CD4-positive, CD25-positive, alpha-beta regulatory T cell (primary cell): ENCODE results near the gene RBFOX1. TPM values are rescaled to one million over a fixed set of nuclear protein-coding genes. Genes with fewer than 3 reads are reported as not detected.

Experiments
- ATAC-seq, 2 donors: fragments of 150-1000 bp; cut with Tn5 transposase; one replicate each; pipeline ENCODE4 v1.10.0; 2021; ENCODE audit warnings: low read depth in 2 of 2, moderate number of reproducible peaks in 2 of 2, moderate library complexity in 1 of 2
- DNase-seq, 3 donors: peaks; one replicate each; pipeline versions ENCODE4 v3.0.0 to v3.0.0-alpha.2; 2012 to 2022; ENCODE audit warnings: mixed read lengths in 1 of 3
- H3K27ac ChIP-seq: one replicate; pipeline ENCODE4 v1.7.0; 2013; ENCODE audit warnings: mild to moderate bottlenecking, low read length; ENCODE audit not compliant: insufficient read depth, poor library complexity, severe bottlenecking
- H3K27me3 ChIP-seq: one replicate; pipeline ENCODE4 v1.7.0; 2013; ENCODE audit warnings: low read length; ENCODE audit not compliant: control insufficient read depth, insufficient read depth
- H3K36me3 ChIP-seq: one replicate; pipeline ENCODE4 v1.7.0; 2013; ENCODE audit warnings: mild to moderate bottlenecking, low read length, moderate library complexity; ENCODE audit not compliant: control insufficient read depth, insufficient read depth
- H3K4me1 ChIP-seq: 2 replicates; pipeline ENCODE4 v1.7.0; 2013; ENCODE audit warnings: mild to moderate bottlenecking, low read length; ENCODE audit not compliant: insufficient read depth, control insufficient read depth, poor library complexity, severe bottlenecking
- H3K4me3 ChIP-seq: one replicate; pipeline ENCODE4 v1.7.0; 2013; ENCODE audit warnings: low read depth, mild to moderate bottlenecking, low read length, moderate library complexity
- H3K9me3 ChIP-seq, 2 experiments: 1 replicate in 1 of 2; 2 replicates in 1 of 2; pipeline ENCODE4 v1.7.0; 2013; ENCODE audit warnings: low read length in 2 of 2, mild to moderate bottlenecking in 1 of 2, moderate library complexity in 1 of 2; ENCODE audit not compliant: control insufficient read depth in 2 of 2
- H3K27ac Mint-ChIP-seq, 3 donors: one replicate each; pipeline ENCODE4 v1.8.0; 2020 to 2022; ENCODE audit warnings: mild to moderate bottlenecking in 3 of 3, mixed read lengths in 3 of 3, moderate library complexity in 2 of 3
- H3K27me3 Mint-ChIP-seq: one replicate; pipeline ENCODE4 v1.8.0; 2022; ENCODE audit warnings: mild to moderate bottlenecking, mixed read lengths
- H3K36me3 Mint-ChIP-seq: one replicate; pipeline ENCODE4 v1.8.0; 2020; ENCODE audit warnings: mixed read lengths
- H3K4me1 Mint-ChIP-seq, 4 donors: one replicate each; pipeline ENCODE4 v1.8.0; 2020 to 2022; ENCODE audit warnings: mixed read lengths in 4 of 4, mild to moderate bottlenecking in 1 of 4
- H3K4me3 Mint-ChIP-seq, 4 donors: one replicate each; pipeline ENCODE4 v1.8.0; 2020 to 2022; ENCODE audit warnings: mild to moderate bottlenecking in 4 of 4, mixed read lengths in 4 of 4, moderate library complexity in 3 of 4
- H3K9me3 Mint-ChIP-seq, 7 donors: one replicate each; pipeline ENCODE4 v1.8.0; 2020 to 2022; ENCODE audit warnings: mixed read lengths in 7 of 7, mild to moderate bottlenecking in 3 of 7, moderate library complexity in 2 of 7
- polyA plus RNA-seq, 4 donors: library from polyadenylated mRNA; unstranded; fragments of 300-500 nt; fragmentation: Illumina TruSeq; gene quantifications; one replicate each; pipeline ENCODE4 v1.2.3, GENCODE V29; 2021
- total RNA-seq: library from RNA; stranded (reverse); gene quantifications from one replicate; pipeline ENCODE4 v1.2.3, GENCODE V29; 2022

The RBFOX1 gene
- total and polyA plus RNA-seq, 5 donors from 2014 or later = not detected

- Histone ChIP-seq H3K4me1 (no peaks in the 10 kb centered on the region), H3K27me3 (no peaks in the 10 kb centered on the region), H3K9me3 (no peaks in the 10 kb centered on the region), H3K27ac (no peak overlapping the region), H3K36me3 (no peaks in the 10 kb centered on the region), H3K4me3 (no peak overlapping the region)
- no peak overlapping the region for H3K27ac Mint-ChIP-seq
- peaks cover 0 to 27% (median 11%) of the 10 kb centered on the region in 7 donors for H3K9me3 Mint-ChIP-seq
- H3K27me3 Mint-ChIP-seq = no peaks in the 10 kb centered on the region
- H3K4me3 Mint-ChIP-seq = no peak overlapping the region
- H3K4me1 Mint-ChIP-seq = no peaks in the 10 kb centered on the region
- no peak for DNase-seq
- ATAC-seq = no peak
- no peaks in the 10 kb centered on the region for H3K36me3 Mint-ChIP-seq
Observed at GRCh38 chr16:7421578-7421977, 88.9 kb downstream of the RBFOX1 start.

- H3K27ac ChIP-seq = no peak overlapping the region
- H3K4me3 ChIP-seq = no peak overlapping the region
- no peaks in the 10 kb centered on the region for H3K4me1 ChIP-seq
- Mint-ChIP-seq H3K4me1 (no peaks in the 10 kb centered on the region), H3K27me3 (no peaks in the 10 kb centered on the region), H3K36me3 (no peaks in the 10 kb centered on the region), H3K4me3 (no peak overlapping the region), H3K9me3 (peaks cover 0 to 31% (median 11%) of the 10 kb centered on the region in 7 donors), H3K27ac (no peak overlapping the region)
- no peaks in the 10 kb centered on the region for H3K36me3 ChIP-seq
- no peaks in the 10 kb centered on the region for H3K9me3 ChIP-seq
- no peaks in the 10 kb centered on the region for H3K27me3 ChIP-seq
- DNase-seq = no peak
- ATAC-seq = no peak
Observed at GRCh38 chr16:7422036-7422888, 89.6 kb downstream of the RBFOX1 start.

GRCh38 chr16:7423434-7424044 is 90.9 kb downstream of the RBFOX1 start:
- no peak overlapping the region for H3K4me3 ChIP-seq
- no peaks in the 10 kb centered on the region for H3K4me1 ChIP-seq
- Mint-ChIP-seq H3K4me3 (no peak overlapping the region), H3K9me3 (peaks cover 0 to 29% (median 9%) of the 10 kb centered on the region in 7 donors), H3K27ac (no peak overlapping the region), H3K36me3 (no peaks in the 10 kb centered on the region), H3K4me1 (no peaks in the 10 kb centered on the region), H3K27me3 (no peaks in the 10 kb centered on the region)
- H3K27ac ChIP-seq = no peak overlapping the region
- no peaks in the 10 kb centered on the region for H3K27me3 ChIP-seq
- H3K9me3 ChIP-seq = no peaks in the 10 kb centered on the region
- ATAC-seq (no peak), DNase-seq (no peak)
- no peaks in the 10 kb centered on the region for H3K36me3 ChIP-seq

GRCh38 chr16:7426161-7426560 is 93.5 kb downstream of the RBFOX1 start:
- no peaks in the 10 kb centered on the region for H3K36me3 Mint-ChIP-seq
- Histone ChIP-seq H3K27ac (no peak overlapping the region), H3K9me3 (peaks cover 0 to 5% of the 10 kb centered on the region in 2 experiments), H3K27me3 (no peaks in the 10 kb centered on the region), H3K4me1 (no peaks in the 10 kb centered on the region), H3K36me3 (no peaks in the 10 kb centered on the region), H3K4me3 (no peak overlapping the region)
- H3K27me3 Mint-ChIP-seq = no peaks in the 10 kb centered on the region
- H3K27ac Mint-ChIP-seq = no peak overlapping the region
- H3K4me3 Mint-ChIP-seq = no peak overlapping the region
- no peaks in the 10 kb centered on the region for H3K4me1 Mint-ChIP-seq
- ATAC-seq = no peak
- peaks cover 0 to 23% (median 9%) of the 10 kb centered on the region in 7 donors for H3K9me3 Mint-ChIP-seq
- no peak for DNase-seq

- Mint-ChIP-seq H3K36me3 (no peaks in the 10 kb centered on the region), H3K4me1 (no peaks in the 10 kb centered on the region), H3K27ac (no peak overlapping the region), H3K4me3 (no peak overlapping the region), H3K27me3 (no peaks in the 10 kb centered on the region), H3K9me3 (peaks cover 4 to 25% (median 9%) of the 10 kb centered on the region in 7 donors)
- no peak for DNase-seq
- Histone ChIP-seq H3K9me3 (peaks cover 4 to 5% of the 10 kb centered on the region in 2 experiments), H3K36me3 (no peaks in the 10 kb centered on the region), H3K4me1 (no peaks in the 10 kb centered on the region), H3K4me3 (no peak overlapping the region), H3K27ac (no peak overlapping the region), H3K27me3 (no peaks in the 10 kb centered on the region)
- no peak for ATAC-seq
Observed at GRCh38 chr16:7431723-7432122, 99.1 kb downstream of the RBFOX1 start.

- DNase-seq = no peak
- no peaks in the 10 kb centered on the region for H3K36me3 Mint-ChIP-seq
- H3K4me3 Mint-ChIP-seq = no peak overlapping the region
- Histone ChIP-seq H3K27ac (no peak overlapping the region), H3K36me3 (no peaks in the 10 kb centered on the region), H3K27me3 (no peaks in the 10 kb centered on the region), H3K4me1 (no peaks in the 10 kb centered on the region), H3K9me3 (peaks cover 0 to 7% of the 10 kb centered on the region in 2 experiments), H3K4me3 (no peak overlapping the region)
- H3K4me1 Mint-ChIP-seq = no peaks in the 10 kb centered on the region
- H3K9me3 Mint-ChIP-seq = peaks cover 0 to 20% (median 9%) of the 10 kb centered on the region in 7 donors
- H3K27me3 Mint-ChIP-seq = no peaks in the 10 kb centered on the region
- no peak overlapping the region for H3K27ac Mint-ChIP-seq
- ATAC-seq = no peak
Observed at GRCh38 chr16:7436306-7436705, 103.7 kb downstream of the RBFOX1 start.

- Histone ChIP-seq H3K36me3 (no peaks in the 10 kb centered on the region), H3K4me3 (no peak overlapping the region), H3K4me1 (no peaks in the 10 kb centered on the region), H3K9me3 (peaks cover 0 to 7% of the 10 kb centered on the region in 2 experiments), H3K27ac (no peak overlapping the region), H3K27me3 (no peaks in the 10 kb centered on the region)
- H3K4me1 Mint-ChIP-seq = no peaks in the 10 kb centered on the region
- H3K27me3 Mint-ChIP-seq = no peaks in the 10 kb centered on the region
- DNase-seq (no peak), ATAC-seq (no peak)
- H3K27ac Mint-ChIP-seq = no peak overlapping the region
- peaks cover 0 to 20% (median 9%) of the 10 kb centered on the region in 7 donors for H3K9me3 Mint-ChIP-seq
- no peaks in the 10 kb centered on the region for H3K36me3 Mint-ChIP-seq
- no peak overlapping the region for H3K4me3 Mint-ChIP-seq
Observed at GRCh38 chr16:7437135-7437804, 104.6 kb downstream of the RBFOX1 start.
